ENCODE measurements around the gene CHKA. TPM values are rescaled to one million over a fixed set of nuclear protein-coding genes. Genes with fewer than 3 reads are reported as not detected.

The CHKA gene
- polyA plus RNA-seq, 4 donors, result 31.5 to 180 (median 139) TPM

DNA sequence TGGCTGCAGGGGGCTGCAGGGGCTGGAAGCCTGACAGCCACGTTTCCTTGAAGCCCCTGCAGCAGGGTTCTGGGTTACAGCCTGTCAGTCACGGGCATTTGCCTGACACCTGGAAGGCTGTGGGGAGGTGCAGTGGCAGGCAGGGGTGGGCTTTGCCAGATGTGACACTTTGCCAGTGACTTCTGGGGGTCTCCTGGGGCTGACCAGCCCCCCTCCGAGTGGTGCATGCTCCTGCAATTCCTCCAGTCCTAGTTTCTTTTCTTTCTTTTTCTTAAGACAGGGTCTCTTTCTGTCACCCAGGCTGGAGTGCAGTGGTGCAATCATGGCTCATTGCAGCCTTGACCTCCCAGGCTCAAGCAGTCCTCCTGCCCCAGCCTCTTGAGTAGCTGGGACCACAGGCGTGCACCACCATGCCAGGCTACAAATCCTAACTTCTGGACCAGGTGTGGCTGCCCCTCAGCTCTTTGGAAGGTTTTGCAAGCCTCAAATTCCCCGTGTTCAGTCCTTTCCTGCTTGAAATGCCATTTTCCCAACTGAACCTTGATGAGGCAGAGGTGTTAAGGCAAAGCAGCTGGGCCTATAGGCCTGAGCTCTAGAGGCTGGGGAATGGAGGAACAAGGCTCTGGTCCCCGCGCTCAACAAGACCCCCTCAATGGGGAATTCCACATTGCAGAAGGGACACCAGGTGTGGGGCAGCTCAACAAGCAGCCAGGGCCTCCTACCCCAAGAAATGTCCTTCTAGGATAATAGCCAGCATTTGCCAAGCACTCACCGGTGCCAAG, 20.2 kb upstream of the CHKA start:
- WGBS, 3 donors, result 75 to 77% (median 75%) methylated on average over 8 of the region's 8 CpGs
- FAIRE-seq, result no peak

DNA sequence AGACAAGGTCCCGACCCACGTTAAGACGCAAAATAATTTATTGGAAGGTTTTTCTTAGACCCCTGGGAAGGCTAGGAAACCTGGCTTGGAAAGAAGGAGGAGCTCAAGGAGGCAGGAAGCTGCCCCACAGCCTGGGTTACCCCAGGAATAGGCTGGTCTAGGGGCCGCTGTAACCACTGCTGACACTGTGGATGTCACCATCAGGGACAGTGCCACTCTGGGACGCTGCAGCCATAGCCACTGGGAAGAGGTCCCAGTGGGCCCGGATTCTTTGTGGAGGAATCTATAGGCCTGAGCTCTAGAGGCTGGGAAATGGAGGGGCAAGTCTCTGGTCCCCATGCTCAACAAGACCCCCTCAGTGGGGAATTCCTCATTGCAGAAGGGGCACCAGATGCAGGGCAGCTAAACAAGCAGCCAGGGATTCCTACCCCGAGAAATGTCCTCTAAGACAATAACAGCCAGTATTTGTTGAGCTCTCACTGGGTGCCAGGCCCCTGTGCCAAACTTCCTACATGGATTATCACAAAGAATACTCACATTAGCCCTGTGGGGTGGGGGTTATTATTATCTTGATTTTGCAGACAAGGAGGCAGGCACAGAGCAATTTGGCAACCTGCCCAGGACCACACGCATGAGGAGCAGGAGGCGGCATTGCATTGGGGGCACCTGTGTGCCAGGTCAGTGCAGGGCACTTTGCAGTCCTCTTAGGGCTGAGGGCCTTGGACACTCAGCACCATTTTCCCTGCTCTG, 19.5 kb upstream of the CHKA start:
- no peak for FAIRE-seq
- WGBS, 3 donors, result 70 to 82% (median 74%) methylated on average over 9 of the region's 9 CpGs
- Histone ChIP-seq H3K27ac (ENCODE audit: low read depth in 1 of 3, low read length in 2 of 3) (no peak overlapping the region), H3K27me3 (ENCODE audit: control insufficient read depth in 3 of 3, insufficient read depth in 3 of 3, low read length in 3 of 3) (no peaks in the 10 kb centered on the region), H3K4me1 (ENCODE audit: control insufficient read depth in 3 of 3, insufficient read depth in 2 of 3, low read depth in 1 of 3, low read length in 2 of 3) (peaks cover 0 to 16% (median 3%) of the 10 kb centered on the region in 3 donors), H3K4me3 (ENCODE audit: low read depth in 1 of 3, low read length in 3 of 3) (no peak overlapping the region), H3K36me3 (ENCODE audit: control insufficient read depth in 3 of 3, insufficient read depth in 2 of 3, low read depth in 1 of 3, low read length in 3 of 3) (no peaks in the 10 kb centered on the region), H3K9me3 (ENCODE audit: control insufficient read depth in 2 of 2, insufficient read depth in 1 of 2, low read depth in 1 of 2, low read length in 1 of 2) (no peaks in the 10 kb centered on the region)
- no peak for DNase-seq

More for the DNA sequence above, 20.2 kb upstream of the CHKA start:
- no peaks in the 10 kb centered on the region for H3K9me3 ChIP-seq (ENCODE audit: control insufficient read depth in 2 of 2, insufficient read depth in 1 of 2, low read depth in 1 of 2, low read length in 1 of 2)
- H3K4me1 ChIP-seq (ENCODE audit: control insufficient read depth in 3 of 3, insufficient read depth in 2 of 3, low read depth in 1 of 3, low read length in 2 of 3), result peaks cover 0 to 24% (median 3%) of the 10 kb centered on the region in 3 donors
- no peaks in the 10 kb centered on the region for H3K36me3 ChIP-seq (ENCODE audit: control insufficient read depth in 3 of 3, insufficient read depth in 2 of 3, low read depth in 1 of 3, low read length in 3 of 3)
- H3K4me3 ChIP-seq (ENCODE audit: low read depth in 1 of 3, low read length in 3 of 3), result no peak overlapping the region
- no peak for DNase-seq
- H3K27me3 ChIP-seq (ENCODE audit: control insufficient read depth in 3 of 3, insufficient read depth in 3 of 3, low read length in 3 of 3), result no peaks in the 10 kb centered on the region
- no peak overlapping the region for H3K27ac ChIP-seq (ENCODE audit: low read depth in 1 of 3, low read length in 2 of 3)

DNA sequence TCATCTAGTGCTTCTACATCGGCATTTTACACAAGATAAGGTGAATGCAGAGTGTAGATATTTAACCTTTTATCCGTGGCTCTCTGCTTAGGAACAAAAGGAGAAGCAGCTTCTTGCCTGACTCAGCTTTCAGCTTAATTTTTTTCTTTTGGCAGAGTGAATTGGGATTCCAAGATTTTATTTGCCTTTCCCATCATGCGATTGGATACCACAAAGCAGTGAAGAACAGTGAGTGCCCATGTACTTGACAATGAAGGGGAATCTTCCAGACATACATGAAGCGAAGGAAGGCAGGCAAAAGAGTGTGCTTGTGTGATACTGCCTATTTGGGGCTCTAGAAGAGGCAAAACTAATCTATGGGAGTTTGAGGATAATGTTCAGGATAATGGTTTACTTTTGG, 17.0 kb upstream of the CHKA start:
- Histone ChIP-seq H3K27me3 (ENCODE audit: control insufficient read depth in 3 of 3, insufficient read depth in 3 of 3, low read length in 3 of 3) (no peaks in the 10 kb centered on the region), H3K4me1 (ENCODE audit: control insufficient read depth in 3 of 3, insufficient read depth in 2 of 3, low read depth in 1 of 3, low read length in 2 of 3) (peaks cover 0 to 7% (median 0%) of the 10 kb centered on the region in 3 donors), H3K9me3 (ENCODE audit: control insufficient read depth in 2 of 2, insufficient read depth in 1 of 2, low read depth in 1 of 2, low read length in 1 of 2) (peaks cover 0 to 16% of the 10 kb centered on the region in 2 donors), H3K36me3 (ENCODE audit: control insufficient read depth in 3 of 3, insufficient read depth in 2 of 3, low read depth in 1 of 3, low read length in 3 of 3) (no peaks in the 10 kb centered on the region), H3K4me3 (ENCODE audit: low read depth in 1 of 3, low read length in 3 of 3) (no peak overlapping the region), H3K27ac (ENCODE audit: low read depth in 1 of 3, low read length in 2 of 3) (peak overlapping the region in 1 of 3 donors; percentile 44)
- DNase-seq (no peak), FAIRE-seq (no peak)
- WGBS, 3 donors, result 64 to 67% (median 66%) methylated on average over 4 of the region's 4 CpGs

DNA sequence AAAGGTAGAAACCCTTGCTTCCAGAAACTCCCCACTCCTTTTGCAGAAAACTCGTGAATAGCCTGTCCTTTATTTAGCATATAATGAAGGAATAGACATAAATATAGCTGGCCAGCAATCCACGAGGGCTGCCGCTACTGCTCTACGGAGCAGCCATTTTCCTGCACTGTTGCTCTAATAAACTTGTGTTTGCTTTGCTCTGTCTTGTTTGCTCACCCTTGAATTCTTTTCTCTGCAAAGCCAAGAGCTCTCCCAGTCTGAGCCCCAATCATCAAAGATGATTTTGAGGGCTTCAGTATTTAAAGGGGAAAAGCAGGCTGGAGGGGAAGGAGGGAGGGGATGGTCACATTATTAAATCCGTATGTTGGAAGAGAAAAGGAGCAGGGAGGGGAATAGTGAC, 16.6 kb upstream of the CHKA start:
- H3K4me3 ChIP-seq (ENCODE audit: low read depth in 1 of 3, low read length in 3 of 3), result peak overlapping the region in 1 of 3 donors; percentile 9
- no peaks in the 10 kb centered on the region for H3K27me3 ChIP-seq (ENCODE audit: control insufficient read depth in 3 of 3, insufficient read depth in 3 of 3, low read length in 3 of 3)
- H3K27ac ChIP-seq (ENCODE audit: low read depth in 1 of 3, low read length in 2 of 3), result peak overlapping the region in 1 of 3 donors; percentile 44
- no peak for FAIRE-seq
- WGBS, 3 donors, result 56 to 65% (median 65%) methylated on average over 5 of the region's 5 CpGs
- H3K36me3 ChIP-seq (ENCODE audit: control insufficient read depth in 3 of 3, insufficient read depth in 2 of 3, low read depth in 1 of 3, low read length in 3 of 3), result no peaks in the 10 kb centered on the region
- H3K9me3 ChIP-seq (ENCODE audit: control insufficient read depth in 2 of 2, insufficient read depth in 1 of 2, low read depth in 1 of 2, low read length in 1 of 2), result peaks cover 0 to 19% of the 10 kb centered on the region in 2 donors
- H3K4me1 ChIP-seq (ENCODE audit: control insufficient read depth in 3 of 3, insufficient read depth in 2 of 3, low read depth in 1 of 3, low read length in 2 of 3), result peaks cover 0 to 7% (median 0%) of the 10 kb centered on the region in 3 donors
- DNase-seq, result no peak

DNA sequence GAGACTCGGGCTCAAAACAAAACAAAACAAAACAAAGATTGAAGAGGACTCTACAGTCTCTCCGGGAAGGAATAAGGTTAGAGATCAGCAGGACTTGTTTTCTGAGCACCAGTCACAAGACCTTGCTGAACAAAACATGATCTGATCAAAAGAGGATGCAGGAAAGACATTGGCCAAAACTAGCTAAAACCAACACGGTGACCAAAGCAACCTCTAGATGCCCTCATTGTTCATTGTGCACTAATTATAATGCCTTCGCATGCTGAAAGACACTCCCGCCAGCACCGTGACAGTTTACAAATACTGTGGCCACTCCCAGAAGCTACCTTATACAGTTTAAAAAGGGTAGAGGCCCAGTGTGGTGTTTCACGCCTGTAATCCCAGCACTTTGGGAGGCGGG, 15.7 kb upstream of the CHKA start:
- FAIRE-seq (no peak), DNase-seq (no peak)
- no peak overlapping the region for H3K4me3 ChIP-seq (ENCODE audit: low read depth in 1 of 3, low read length in 3 of 3)
- no peaks in the 10 kb centered on the region for H3K36me3 ChIP-seq (ENCODE audit: control insufficient read depth in 3 of 3, insufficient read depth in 2 of 3, low read depth in 1 of 3, low read length in 3 of 3)
- H3K27me3 ChIP-seq (ENCODE audit: control insufficient read depth in 3 of 3, insufficient read depth in 3 of 3, low read length in 3 of 3), result no peaks in the 10 kb centered on the region
- 81 to 88% (median 82%) methylated on average over 8 of the region's 8 CpGs for WGBS, 3 donors
- no peak overlapping the region for H3K27ac ChIP-seq (ENCODE audit: low read depth in 1 of 3, low read length in 2 of 3)
- peaks cover 0 to 7% (median 0%) of the 10 kb centered on the region in 3 donors for H3K4me1 ChIP-seq (ENCODE audit: control insufficient read depth in 3 of 3, insufficient read depth in 2 of 3, low read depth in 1 of 3, low read length in 2 of 3)
- H3K9me3 ChIP-seq (ENCODE audit: control insufficient read depth in 2 of 2, insufficient read depth in 1 of 2, low read depth in 1 of 2, low read length in 1 of 2), result peaks cover 0 to 28% of the 10 kb centered on the region in 2 donors

DNA sequence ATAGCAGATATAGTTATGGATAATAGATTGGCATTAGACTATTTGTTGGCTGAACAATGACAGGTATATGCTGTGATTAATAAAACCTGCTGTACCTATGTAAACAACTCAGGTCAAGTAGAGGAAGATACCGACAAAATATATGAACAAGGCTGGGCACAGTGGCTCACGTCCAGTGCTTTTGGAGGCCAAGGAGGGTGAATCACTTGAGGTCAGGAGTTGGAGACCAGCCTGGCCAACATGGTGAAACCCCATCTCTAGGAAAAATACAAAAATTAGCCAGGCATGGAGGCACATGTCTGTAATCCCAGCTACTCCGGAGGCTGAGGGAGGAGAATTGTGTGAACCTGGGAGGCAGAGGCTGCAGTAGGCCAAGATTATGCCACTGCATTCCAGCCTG, 14.0 kb upstream of the CHKA start:
- peaks cover 0 to 3% (median 0%) of the 10 kb centered on the region in 3 donors for H3K4me1 ChIP-seq (ENCODE audit: control insufficient read depth in 3 of 3, insufficient read depth in 2 of 3, low read depth in 1 of 3, low read length in 2 of 3)
- no peaks in the 10 kb centered on the region for H3K27me3 ChIP-seq (ENCODE audit: control insufficient read depth in 3 of 3, insufficient read depth in 3 of 3, low read length in 3 of 3)
- H3K27ac ChIP-seq (ENCODE audit: low read depth in 1 of 3, low read length in 2 of 3), result no peak overlapping the region
- no peaks in the 10 kb centered on the region for H3K36me3 ChIP-seq (ENCODE audit: control insufficient read depth in 3 of 3, insufficient read depth in 2 of 3, low read depth in 1 of 3, low read length in 3 of 3)
- no peak for DNase-seq
- peaks cover 0 to 28% of the 10 kb centered on the region in 2 donors for H3K9me3 ChIP-seq (ENCODE audit: control insufficient read depth in 2 of 2, insufficient read depth in 1 of 2, low read depth in 1 of 2, low read length in 1 of 2)
- H3K4me3 ChIP-seq (ENCODE audit: low read depth in 1 of 3, low read length in 3 of 3), result no peak overlapping the region
- FAIRE-seq, result no peak
- 63 to 88% (median 68%) methylated on average over 3 of the region's 3 CpGs for WGBS, 3 donors

DNA sequence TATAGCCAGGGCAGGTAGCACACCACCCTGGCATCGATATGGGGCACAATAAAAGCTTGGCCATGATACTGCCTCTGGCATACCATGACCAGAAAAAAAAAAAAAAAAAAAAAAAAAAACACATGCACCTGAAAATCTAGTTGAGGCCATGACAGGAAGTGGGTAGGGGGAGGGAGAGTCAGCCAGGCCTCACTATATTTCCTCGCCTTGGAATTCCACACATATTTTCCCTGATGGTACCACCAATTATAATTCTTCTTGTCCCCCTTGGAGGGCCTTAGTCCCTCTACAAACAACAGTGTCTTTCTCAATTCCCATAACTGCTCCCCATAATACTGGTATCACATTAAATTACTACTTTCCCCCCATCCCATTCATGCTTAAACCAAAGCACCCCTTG, 12.6 kb upstream of the CHKA start:
- no peak overlapping the region for H3K27ac ChIP-seq (ENCODE audit: low read depth in 1 of 3, low read length in 2 of 3)
- FAIRE-seq (no peak), DNase-seq (no peak)
- peaks cover 0 to 28% of the 10 kb centered on the region in 2 donors for H3K9me3 ChIP-seq (ENCODE audit: control insufficient read depth in 2 of 2, insufficient read depth in 1 of 2, low read depth in 1 of 2, low read length in 1 of 2)
- H3K4me1 ChIP-seq (ENCODE audit: control insufficient read depth in 3 of 3, insufficient read depth in 2 of 3, low read depth in 1 of 3, low read length in 2 of 3), result peaks cover 0 to 17% (median 6%) of the 10 kb centered on the region in 3 donors
- WGBS, 3 donors, result 80 to 88% (median 81%) methylated on average over 2 of the region's 2 CpGs
- no peaks in the 10 kb centered on the region for H3K36me3 ChIP-seq (ENCODE audit: control insufficient read depth in 3 of 3, insufficient read depth in 2 of 3, low read depth in 1 of 3, low read length in 3 of 3)
- no peaks in the 10 kb centered on the region for H3K27me3 ChIP-seq (ENCODE audit: control insufficient read depth in 3 of 3, insufficient read depth in 3 of 3, low read length in 3 of 3)
- H3K4me3 ChIP-seq (ENCODE audit: low read depth in 1 of 3, low read length in 3 of 3), result no peak overlapping the region

DNA sequence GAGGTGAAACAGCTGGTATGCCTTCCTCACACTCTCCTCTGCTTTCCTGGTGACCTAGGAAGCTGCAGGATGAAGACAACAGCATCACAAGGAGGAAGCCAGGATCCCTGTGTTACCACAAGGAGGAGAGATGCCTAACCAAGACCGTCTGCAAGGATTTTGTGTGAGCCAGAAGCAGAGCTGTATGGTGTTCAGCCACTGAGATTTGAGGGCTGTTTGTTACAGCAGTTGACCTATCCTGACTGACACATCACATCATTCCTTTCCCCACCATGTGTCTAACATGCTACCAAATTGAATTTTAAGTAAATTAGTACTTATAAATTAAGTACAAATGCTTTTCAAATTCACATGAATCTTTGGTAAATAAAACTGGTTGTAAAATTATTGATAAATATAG, 8.9 kb upstream of the CHKA start:
- H3K4me3 ChIP-seq (ENCODE audit: low read depth in 1 of 3, low read length in 3 of 3), result no peak overlapping the region
- no peak for DNase-seq
- 75 to 100% (median 77%) methylated on average over 1 of the region's 1 CpG for WGBS, 3 donors
- no peaks in the 10 kb centered on the region for H3K36me3 ChIP-seq (ENCODE audit: control insufficient read depth in 3 of 3, insufficient read depth in 2 of 3, low read depth in 1 of 3, low read length in 3 of 3)
- H3K4me1 ChIP-seq (ENCODE audit: control insufficient read depth in 3 of 3, insufficient read depth in 2 of 3, low read depth in 1 of 3, low read length in 2 of 3), result peaks cover 0 to 41% (median 6%) of the 10 kb centered on the region in 3 donors
- H3K27ac ChIP-seq (ENCODE audit: low read depth in 1 of 3, low read length in 2 of 3), result no peak overlapping the region
- peaks cover 0 to 28% of the 10 kb centered on the region in 2 donors for H3K9me3 ChIP-seq (ENCODE audit: control insufficient read depth in 2 of 2, insufficient read depth in 1 of 2, low read depth in 1 of 2, low read length in 1 of 2)
- H3K27me3 ChIP-seq (ENCODE audit: control insufficient read depth in 3 of 3, insufficient read depth in 3 of 3, low read length in 3 of 3), result no peaks in the 10 kb centered on the region
- FAIRE-seq, result no peak

All from small intestine (tissue), 7 donors.